GM12891 (cell line): Measurements from ENCODE around the gene ABCG1.

Experiments used
- DNase-seq: peaks from one replicate; pipeline ENCODE4 v3.0.0; 2011; ENCODE audit warnings: low spot score; ENCODE audit not compliant: insufficient read length
- FAIRE-seq: peaks from 2 replicates; lab custom pipeline; 2011; peaks lifted over from hg19 to GRCh38; lab: Jason Lieb, UNC
- PAX5 ChIP-seq: IDR thresholded peaks from 2 replicates; pipeline ENCODE4 v1.6.1; 2011; ENCODE audit warnings: low read length, moderate library complexity, mild to moderate bottlenecking; ENCODE audit not compliant: insufficient read depth, severe bottlenecking
- POLR2A ChIP-seq: IDR thresholded peaks from 2 replicates; pipeline ENCODE4 v1.6.1; 2011; ENCODE audit warnings: low read depth, low read length, control low read depth
- POLR2AphosphoS5 ChIP-seq: IDR thresholded peaks from 2 replicates; pipeline ENCODE4 v1.6.1; 2011; ENCODE audit warnings: low read depth, low read length, control low read depth
- POU2F2 ChIP-seq: IDR thresholded peaks from 2 replicates; pipeline ENCODE4 v1.6.1; 2011; ENCODE audit warnings: low read depth, mild to moderate bottlenecking, control low read depth, low read length, moderate library complexity
- SPI1 ChIP-seq: IDR thresholded peaks from 2 replicates; pipeline ENCODE4 v1.6.1; 2011; ENCODE audit warnings: low read depth, low read length, control low read depth
- TAF1 ChIP-seq: IDR thresholded peaks from 2 replicates; pipeline ENCODE4 v1.6.1; 2011; ENCODE audit warnings: low read depth, low read length, control low read depth

Gene ABCG1

DNA sequence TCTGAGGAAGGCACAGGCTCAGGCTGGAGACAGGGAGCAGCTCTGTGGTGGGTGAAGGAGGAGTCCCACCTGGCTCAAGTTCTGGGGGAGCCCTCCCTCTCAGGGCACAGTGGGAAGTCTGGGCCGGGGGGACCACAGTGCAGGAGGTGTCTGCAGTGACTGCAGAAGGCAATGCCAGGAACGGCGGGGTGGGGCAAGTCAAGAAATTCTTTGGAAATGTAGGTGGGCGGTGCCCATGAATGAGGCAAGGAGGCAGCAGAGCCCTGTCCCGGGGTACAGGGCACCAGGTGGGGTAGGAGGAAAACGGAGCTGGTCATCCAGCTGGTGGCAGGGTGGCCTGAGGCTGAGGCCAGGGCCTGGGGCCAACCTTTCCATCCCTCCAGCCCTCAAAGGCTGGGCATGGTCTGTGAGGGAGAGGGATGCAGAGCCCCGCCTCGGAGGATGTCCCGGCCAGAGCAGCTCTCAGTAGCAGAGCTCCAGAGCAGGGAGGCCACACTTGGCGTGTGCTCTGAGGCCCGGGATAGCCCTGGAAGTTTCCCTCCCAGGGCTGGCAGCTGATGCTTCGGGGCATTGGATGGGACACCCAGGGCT is 91.6 kb downstream of the ABCG1 start:
- DNase-seq, result no peak
- TF ChIP-seq SPI1 (no peak), PAX5 (no peak), TAF1 (no peak), POLR2AphosphoS5 (no peak), POLR2A (no peak), POU2F2 (no peak)
- FAIRE-seq, result no peak

DNA sequence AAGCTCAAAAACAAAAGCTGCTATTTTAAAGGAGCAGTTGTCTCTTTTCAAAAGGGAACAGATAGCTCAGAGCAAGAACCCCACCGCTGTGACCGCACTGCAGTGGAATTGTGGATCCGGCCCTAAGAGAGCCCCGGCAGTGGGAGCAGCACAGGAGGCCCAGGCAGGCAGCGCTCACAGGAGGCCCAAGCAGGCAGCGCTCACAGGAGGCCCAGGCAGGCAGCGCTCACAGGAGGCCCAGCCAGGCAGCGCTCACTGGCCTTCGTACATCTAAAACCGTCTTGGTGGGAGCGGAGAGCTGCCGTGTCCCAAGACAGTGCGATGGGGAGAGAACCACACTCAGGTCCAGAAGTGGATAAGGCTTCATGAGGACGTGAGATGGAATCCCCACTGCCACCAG is 92.2 kb downstream of the ABCG1 start:
- FAIRE-seq (no peak), DNase-seq (no peak)

DNA sequence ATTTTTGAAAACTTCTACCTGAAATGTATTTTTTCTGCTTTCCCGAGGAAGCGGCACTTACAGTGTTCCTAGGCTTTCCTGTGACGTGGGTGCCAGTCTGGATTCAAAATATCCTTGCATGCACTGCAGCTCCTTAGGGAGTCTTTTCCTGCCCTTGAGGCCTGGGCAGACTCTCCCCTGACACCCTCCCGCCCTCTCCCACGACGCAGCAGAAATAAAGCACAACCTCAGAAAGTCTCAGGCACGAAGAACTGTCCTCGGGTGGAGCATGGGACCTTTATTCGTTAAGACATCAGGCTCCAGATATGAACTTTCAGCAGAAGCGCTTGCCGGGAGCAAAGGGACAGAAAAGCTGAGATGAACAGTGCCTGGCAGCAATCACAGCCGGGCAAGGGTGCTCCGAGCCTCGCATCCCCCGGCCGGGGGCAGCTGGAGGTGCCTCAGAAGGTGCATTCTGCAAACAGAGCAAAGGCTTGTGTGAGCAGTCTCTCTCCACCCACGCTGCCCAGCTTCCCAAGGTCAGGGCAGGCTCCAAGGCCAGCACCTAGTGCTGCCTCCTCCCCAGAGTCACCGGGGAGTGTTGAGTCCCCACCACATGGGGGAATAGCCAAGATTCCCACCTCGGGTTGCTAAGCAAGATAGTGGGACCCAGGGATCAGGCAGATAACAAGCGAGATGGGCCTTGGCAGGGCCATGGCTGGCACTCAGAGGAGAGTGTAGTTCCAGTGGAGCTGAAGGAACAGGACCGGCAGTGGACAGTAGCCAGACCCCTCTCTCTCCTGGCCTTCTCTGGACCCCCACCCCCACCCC is 93.1 kb downstream of the ABCG1 start:
- FAIRE-seq (no peak), DNase-seq (no peak)
- TF ChIP-seq SPI1 (no peak), TAF1 (no peak), POLR2A (no peak), POU2F2 (no peak)

More for the DNA sequence above, 92.2 kb downstream of the ABCG1 start:
- TF ChIP-seq SPI1 (no peak), POLR2AphosphoS5 (no peak), PAX5 (no peak), POU2F2 (no peak), POLR2A (no peak), TAF1 (no peak)

GRCh38 chr21:42312626-42313104 is 93.7 kb downstream of the ABCG1 start:
- TF ChIP-seq TAF1, result no peak
- FAIRE-seq (no peak), DNase-seq (no peak)

GRCh38 chr21:42313501-42313969 is 94.6 kb downstream of the ABCG1 start:
- FAIRE-seq (no peak), DNase-seq (no peak)
- no peak for TF ChIP-seq SPI1
- no peak for TF ChIP-seq POU2F2
- no peak for TF ChIP-seq POLR2A
- no peak for TF ChIP-seq TAF1
- TF ChIP-seq POLR2AphosphoS5, result no peak
- no peak for TF ChIP-seq PAX5

- FAIRE-seq, result no peak
- DNase-seq, result no peak
- TF ChIP-seq TAF1 (no peak), SPI1 (no peak), POLR2A (no peak), POLR2AphosphoS5 (no peak), POU2F2 (no peak), PAX5 (no peak)
Measured at GRCh38 chr21:42314616-42315295, 95.8 kb downstream of the ABCG1 start.

DNA sequence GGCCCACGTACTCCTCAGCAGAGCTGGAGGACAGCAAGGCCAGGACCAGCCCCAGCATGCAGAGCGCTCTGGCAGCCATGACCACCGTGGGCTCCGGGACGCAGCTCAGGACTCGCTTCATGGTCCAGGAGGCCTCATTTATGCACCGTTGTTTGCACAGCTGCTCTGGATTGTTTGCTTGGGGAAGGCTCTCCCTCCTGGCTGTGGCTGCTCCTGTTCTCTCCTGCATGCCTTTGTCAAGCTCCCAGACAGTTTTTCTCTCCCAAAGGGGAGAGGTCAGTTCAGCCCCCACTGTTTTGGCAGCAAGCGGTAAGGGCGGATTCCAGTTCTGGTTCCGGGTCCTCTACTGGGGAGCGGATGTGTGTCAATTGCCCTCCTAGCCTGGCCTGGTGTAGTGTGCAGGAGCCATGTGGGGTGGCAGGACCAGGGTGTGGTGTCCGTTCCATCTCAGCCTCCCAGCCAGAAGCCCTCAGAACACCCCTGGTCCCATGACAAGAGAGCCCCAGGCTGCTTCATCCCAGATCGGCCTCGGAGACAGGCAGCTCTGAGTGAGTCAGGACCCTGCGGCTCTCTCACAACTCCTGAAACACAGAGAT is 96.5 kb downstream of the ABCG1 start, which contains the start of gene TFF3:
TSS of gene TFF3 (minus strand) at position 114 of the 596 bp plus-strand sequence. CDS start at position 79, 35 bp downstream.
- TF ChIP-seq TAF1 (no peak), PAX5 (no peak), POLR2AphosphoS5 (no peak), POU2F2 (no peak), SPI1 (no peak), POLR2A (no peak)
- FAIRE-seq, result no peak
- DNase-seq, result no peak

- FAIRE-seq, result no peak
- TF ChIP-seq PAX5, result no peak
- no peak for TF ChIP-seq POLR2AphosphoS5
- no peak for TF ChIP-seq SPI1
- no peak for TF ChIP-seq TAF1
- TF ChIP-seq POLR2A, result no peak
- no peak for TF ChIP-seq POU2F2
Measured at GRCh38 chr21:42316891-42317290, 98.0 kb downstream of the ABCG1 start.

DNA sequence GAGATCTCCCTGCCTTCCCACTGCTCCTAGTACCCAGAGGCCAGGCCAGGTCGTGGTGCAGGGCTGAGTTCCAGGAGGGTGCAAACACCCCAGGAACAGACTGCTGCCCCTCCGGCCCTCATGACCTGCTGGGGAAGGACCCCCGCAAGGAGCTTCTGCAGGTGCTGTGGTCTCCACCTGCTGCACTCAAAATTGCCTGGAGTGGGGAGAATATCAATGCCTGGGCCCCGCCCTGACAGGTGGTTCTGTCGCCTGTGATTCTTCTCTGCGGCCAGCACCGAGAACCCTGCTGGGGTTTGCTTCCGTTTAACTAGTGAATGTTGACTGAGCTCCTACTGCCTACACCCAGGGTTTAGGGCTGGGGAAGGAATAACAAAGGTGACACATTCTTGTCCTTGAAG is 98.4 kb downstream of the ABCG1 start:
- no peak for FAIRE-seq

More at GRCh38 chr21:42316891-42317290, 98.0 kb downstream of the ABCG1 start:
- DNase-seq, result no peak

More for the DNA sequence above, 98.4 kb downstream of the ABCG1 start:
- no peak for DNase-seq
- TF ChIP-seq SPI1 (no peak), POLR2AphosphoS5 (no peak), POLR2A (no peak), POU2F2 (no peak)
